ENCODE data around the gene MED13L.

DNA sequence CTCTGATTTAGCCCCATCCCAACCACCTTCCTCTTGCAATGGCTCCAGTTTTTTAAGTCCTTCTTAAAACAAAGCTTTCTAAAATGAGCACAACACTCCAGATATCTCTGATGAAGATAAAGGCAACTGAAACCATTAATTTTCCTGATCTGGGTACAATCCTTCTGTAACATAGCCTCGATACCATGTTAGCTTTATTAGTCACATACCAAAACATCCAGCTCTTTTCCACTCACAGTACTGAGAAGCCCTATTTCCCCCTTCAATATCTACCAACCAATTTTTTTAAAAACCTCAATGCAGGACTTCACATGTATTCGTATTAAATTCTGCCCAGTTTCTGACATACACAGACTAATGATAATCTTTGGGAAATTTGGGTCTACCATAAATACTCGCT is 105.9 kb downstream of the MED13L start:
- TF ChIP-seq, protein P1, sequence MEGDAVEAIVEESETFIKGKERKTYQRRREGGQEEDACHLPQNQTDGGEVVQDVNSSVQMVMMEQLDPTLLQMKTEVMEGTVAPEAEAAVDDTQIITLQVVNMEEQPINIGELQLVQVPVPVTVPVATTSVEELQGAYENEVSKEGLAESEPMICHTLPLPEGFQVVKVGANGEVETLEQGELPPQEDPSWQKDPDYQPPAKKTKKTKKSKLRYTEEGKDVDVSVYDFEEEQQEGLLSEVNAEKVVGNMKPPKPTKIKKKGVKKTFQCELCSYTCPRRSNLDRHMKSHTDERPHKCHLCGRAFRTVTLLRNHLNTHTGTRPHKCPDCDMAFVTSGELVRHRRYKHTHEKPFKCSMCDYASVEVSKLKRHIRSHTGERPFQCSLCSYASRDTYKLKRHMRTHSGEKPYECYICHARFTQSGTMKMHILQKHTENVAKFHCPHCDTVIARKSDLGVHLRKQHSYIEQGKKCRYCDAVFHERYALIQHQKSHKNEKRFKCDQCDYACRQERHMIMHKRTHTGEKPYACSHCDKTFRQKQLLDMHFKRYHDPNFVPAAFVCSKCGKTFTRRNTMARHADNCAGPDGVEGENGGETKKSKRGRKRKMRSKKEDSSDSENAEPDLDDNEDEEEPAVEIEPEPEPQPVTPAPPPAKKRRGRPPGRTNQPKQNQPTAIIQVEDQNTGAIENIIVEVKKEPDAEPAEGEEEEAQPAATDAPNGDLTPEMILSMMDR (conservative IDR thresholded peaks at IDR 0.05 in 1 of 2, IDR thresholded peaks at IDR 0.05 in 1 of 2; ENCODE audit: low read depth in 1 of 2, low read length in 2 of 2), result no peak
- no peak for TF ChIP-seq EZH2 (IDR thresholded peaks at IDR 0.05; ENCODE audit: low read length, missing control alignments)
